Mucosa of descending colon (tissue), 3 donors: ENCODE results near the gene HOXD12. TPM values are rescaled to one million over a fixed set of nuclear protein-coding genes. Genes with fewer than 3 reads are reported as not detected.

ENCODE experiments used
- ATAC-seq: fragments of 200-7000 bp; cut with Tn5 transposase; one replicate; pipeline ENCODE4 v1.9.1; 2020; ENCODE audit warnings: mild to moderate bottlenecking, moderate library complexity
- DNase-seq, 3 donors: peaks; one replicate each; pipeline ENCODE4 v3.0.0-alpha.2; 2020
- H3K36me3 ChIP-seq: fragments of 200-600 bp; one replicate; pipeline ENCODE4 v1.8.0; 2021; ENCODE audit warnings: low read depth, mild to moderate bottlenecking
- H3K4me1 ChIP-seq: fragments of 200-600 bp; one replicate; pipeline ENCODE4 v1.8.0; 2021; ENCODE audit warnings: low read depth, mild to moderate bottlenecking
- H3K4me3 ChIP-seq: fragments of 200-600 bp; one replicate; pipeline ENCODE4 v1.8.0; 2021; ENCODE audit warnings: mild to moderate bottlenecking
- H3K9me3 ChIP-seq: fragments of 200-600 bp; one replicate; pipeline ENCODE4 v1.8.0; 2021; ENCODE audit warnings: mild to moderate bottlenecking
- intact Hi-C, 2 donors: fragments of 100-400 bp; cut with DNase I in 1 of 2; cut with micrococcal nuclease in 1 of 2; formaldehyde crosslinking; loops; one replicate each; pipeline versions ENCODE4 v1.11.0 to v1.11.1; 2022; cut with DNase I, micrococcal nuclease
- total RNA-seq, 3 donors: library from RNA; stranded (reverse); fragmentation: NEBNext Ultra II Directional in 2 of 3; extraction: Animal tissue kit (Norgen Biotek cat#: 25700) in 2 of 3; gene quantifications; one replicate each; pipeline versions ENCODE4 v1.2.1 to v1.2.4, GENCODE V29; 2021 to 2023
- TF ChIP-seq, protein P1 (sequence below): fragments of 200-600 bp; IDR thresholded peaks from one replicate; pipeline ENCODE4 v1.8.0; 2022; ENCODE audit warnings: antibody characterized with exemption, mild to moderate bottlenecking
- donor health status: DM: no; HTN: no; CAD: no; lungs with moderate emphysema.
- donor health status: DM: no; HTN: no; CAD: no.
- donor health status: DM: no; HTN: yes; CAD: no.

Gene HOXD12
- total RNA-seq, 3 donors from 2014 or later, result not detected

- Histone ChIP-seq H3K36me3 (no peaks in the 10 kb centered on the region), H3K4me1 (peaks cover 14% of the 10 kb centered on the region), H3K9me3 (no peaks in the 10 kb centered on the region), H3K4me3 (no peak overlapping the region)
- intact Hi-C loops, result no loop called here
- no peak for DNase-seq
- TF ChIP-seq, protein P1, sequence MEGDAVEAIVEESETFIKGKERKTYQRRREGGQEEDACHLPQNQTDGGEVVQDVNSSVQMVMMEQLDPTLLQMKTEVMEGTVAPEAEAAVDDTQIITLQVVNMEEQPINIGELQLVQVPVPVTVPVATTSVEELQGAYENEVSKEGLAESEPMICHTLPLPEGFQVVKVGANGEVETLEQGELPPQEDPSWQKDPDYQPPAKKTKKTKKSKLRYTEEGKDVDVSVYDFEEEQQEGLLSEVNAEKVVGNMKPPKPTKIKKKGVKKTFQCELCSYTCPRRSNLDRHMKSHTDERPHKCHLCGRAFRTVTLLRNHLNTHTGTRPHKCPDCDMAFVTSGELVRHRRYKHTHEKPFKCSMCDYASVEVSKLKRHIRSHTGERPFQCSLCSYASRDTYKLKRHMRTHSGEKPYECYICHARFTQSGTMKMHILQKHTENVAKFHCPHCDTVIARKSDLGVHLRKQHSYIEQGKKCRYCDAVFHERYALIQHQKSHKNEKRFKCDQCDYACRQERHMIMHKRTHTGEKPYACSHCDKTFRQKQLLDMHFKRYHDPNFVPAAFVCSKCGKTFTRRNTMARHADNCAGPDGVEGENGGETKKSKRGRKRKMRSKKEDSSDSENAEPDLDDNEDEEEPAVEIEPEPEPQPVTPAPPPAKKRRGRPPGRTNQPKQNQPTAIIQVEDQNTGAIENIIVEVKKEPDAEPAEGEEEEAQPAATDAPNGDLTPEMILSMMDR, result no peak
- no peak for ATAC-seq
Measured at GRCh38 chr2:176132205-176133171, 32.9 kb downstream of the HOXD12 start.

DNA sequence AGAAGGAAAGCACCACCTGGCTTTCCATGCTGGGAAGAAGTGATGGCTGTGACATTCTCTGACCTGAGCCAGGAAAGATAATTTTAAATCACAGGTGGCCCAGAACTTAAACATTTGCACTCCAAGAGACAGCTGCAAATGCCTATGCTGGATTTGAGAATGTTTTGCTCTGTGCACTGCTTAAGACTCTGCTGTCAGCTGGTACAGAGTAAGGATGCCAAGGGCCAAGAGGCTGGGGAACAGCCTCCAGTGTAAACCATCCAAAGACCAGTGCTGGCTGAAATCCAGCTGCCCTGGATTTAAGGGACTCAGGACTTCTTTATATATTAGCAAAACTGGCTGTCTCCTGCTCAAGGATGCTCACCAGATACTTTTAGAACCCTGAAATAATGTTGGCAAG, 33.8 kb downstream of the HOXD12 start:
- no peak overlapping the region for H3K4me3 ChIP-seq
- no peaks in the 10 kb centered on the region for H3K36me3 ChIP-seq
- H3K9me3 ChIP-seq, result no peaks in the 10 kb centered on the region
- DNase-seq, result no peak
- TF ChIP-seq, protein P1, result no peak
- intact Hi-C loops, result no loop called here
- ATAC-seq, result no peak
- H3K4me1 ChIP-seq, result peaks cover 11% of the 10 kb centered on the region

DNA sequence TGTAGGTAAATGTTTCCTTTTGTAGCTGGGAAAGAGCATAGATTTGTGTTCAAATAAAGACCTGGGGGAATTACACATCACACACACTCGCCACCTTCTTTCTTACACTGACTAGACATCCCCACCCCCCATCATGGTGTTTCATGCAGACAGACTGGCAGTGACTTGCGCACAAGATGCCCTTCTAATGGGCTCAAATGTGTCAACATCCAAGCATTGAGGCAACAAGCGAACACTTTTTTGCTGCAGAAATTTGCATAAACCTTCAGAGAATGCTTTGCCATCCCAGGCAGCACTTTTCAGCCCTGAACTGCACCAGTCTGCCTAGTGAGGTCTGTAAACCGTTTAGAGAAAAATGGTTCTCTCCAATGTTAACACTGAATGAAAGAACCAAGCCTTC, 34.4 kb downstream of the HOXD12 start:
- no peaks in the 10 kb centered on the region for H3K9me3 ChIP-seq
- DNase-seq, result no peak
- TF ChIP-seq, protein P1, result no peak
- no peak overlapping the region for H3K4me3 ChIP-seq
- no peaks in the 10 kb centered on the region for H3K36me3 ChIP-seq
- ATAC-seq, result no peak
- intact Hi-C loops, result no loop called here
- H3K4me1 ChIP-seq, result peaks cover 4% of the 10 kb centered on the region

DNA sequence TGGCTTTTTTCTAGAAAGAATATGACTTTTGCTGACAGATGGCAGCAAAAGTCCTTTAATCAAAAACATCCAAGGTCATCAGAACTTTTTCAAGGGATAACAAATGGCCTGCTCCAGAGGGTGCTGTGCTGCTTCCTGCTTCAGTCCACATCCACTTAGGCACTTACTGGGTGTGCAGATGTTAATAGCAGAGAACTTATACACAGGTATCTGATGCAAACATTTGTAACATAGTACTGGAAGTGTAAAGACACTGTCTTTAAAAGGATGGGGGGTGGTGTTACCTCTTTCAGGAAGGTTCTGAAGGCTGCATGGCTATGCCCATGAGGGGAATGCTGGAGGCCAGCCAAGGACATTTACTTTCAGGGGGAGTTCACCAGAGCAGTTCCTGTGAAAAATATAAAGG, 35.4 kb downstream of the HOXD12 start:
- Histone ChIP-seq H3K4me1 (no peaks in the 10 kb centered on the region), H3K9me3 (no peaks in the 10 kb centered on the region), H3K4me3 (no peak overlapping the region), H3K36me3 (no peaks in the 10 kb centered on the region)
- TF ChIP-seq, protein P1, result no peak
- intact Hi-C loops, result no loop called here
- ATAC-seq (no peak), DNase-seq (no peak)

GRCh38 chr2:176136374-176137251, 37.0 kb downstream of the HOXD12 start:
- no peaks in the 10 kb centered on the region for H3K9me3 ChIP-seq
- H3K4me3 ChIP-seq, result peak overlapping the region; percentile 56
- H3K4me1 ChIP-seq, result no peaks in the 10 kb centered on the region
- intact Hi-C loops, result no loop called here
- DNase-seq (peak in 2 of 3 donors; percentile 69 to 75), ATAC-seq (peak; percentile 65)
- TF ChIP-seq, protein P1, result no peak
- no peaks in the 10 kb centered on the region for H3K36me3 ChIP-seq
